ENCODE data around the gene HS2ST1. TPM values are rescaled to one million over a fixed set of nuclear protein-coding genes. Genes with fewer than 3 reads are reported as not detected.

Gene HS2ST1
- total RNA-seq, 2 experiments from 2014 or later, result 20.9 to 25.3 TPM

GRCh38 chr1:86906419-86906818, 8.0 kb upstream of the HS2ST1 start:
- DNase-seq (no peak), ATAC-seq (no peak)
- Mint-ChIP-seq H3K4me1 (ENCODE audit: low read depth) (peaks cover 37% of the 10 kb centered on the region), H3K27me3 (ENCODE audit: low read depth) (no peaks in the 10 kb centered on the region), H3K4me3 (no peak overlapping the region), H3K9me3 (ENCODE audit: insufficient read depth) (no peaks in the 10 kb centered on the region), H3K27ac (no peak overlapping the region), H3K36me3 (ENCODE audit: low read depth) (peaks cover 56% of the 10 kb centered on the region)
- ChIA-PET POLR2A (no interaction called here), CTCF (no interaction called here)

GRCh38 chr1:86912281-86912900, 2.0 kb upstream of the HS2ST1 start:
- H3K27ac Mint-ChIP-seq, result peak overlapping the region; percentile 37
- ChIA-PET CTCF (interaction anchor here (1.5 to 4.1 kb wide), 4 partner anchors 29 to 208 kb away, joined by 3 to 25 read pairs (median 11); partner anchors contain the start of gene SH3GLB1), POLR2A (interaction anchor here (2.0 to 4.1 kb wide), 2 partner anchors 208 to 516 kb away, joined by 7 to 40 read pairs; partner anchors contain the start of genes ODF2L and SH3GLB1)
- no peaks in the 10 kb centered on the region for H3K27me3 Mint-ChIP-seq (ENCODE audit: low read depth)
- H3K4me1 Mint-ChIP-seq (ENCODE audit: low read depth), result peaks cover 51% of the 10 kb centered on the region
- H3K36me3 Mint-ChIP-seq (ENCODE audit: low read depth), result peaks cover 46% of the 10 kb centered on the region
- no peak overlapping the region for H3K4me3 Mint-ChIP-seq
- ATAC-seq, result no peak
- DNase-seq, result no peak
- H3K9me3 Mint-ChIP-seq (ENCODE audit: insufficient read depth), result no peaks in the 10 kb centered on the region

- H3K4me1 Mint-ChIP-seq (ENCODE audit: low read depth), result peaks cover 48% of the 10 kb centered on the region
- no peak overlapping the region for H3K27ac Mint-ChIP-seq
- peak; percentile 58 for DNase-seq
- no peak overlapping the region for H3K4me3 Mint-ChIP-seq
- no peaks in the 10 kb centered on the region for H3K27me3 Mint-ChIP-seq (ENCODE audit: low read depth)
- ATAC-seq, result no peak
- CTCF ChIA-PET, result interaction anchor here (1.0 to 4.1 kb wide), 5 partner anchors 10 to 209 kb away, joined by 3 to 25 read pairs (median 4); partner anchors contain the start of gene SH3GLB1
- H3K9me3 Mint-ChIP-seq (ENCODE audit: insufficient read depth), result no peaks in the 10 kb centered on the region
- POLR2A ChIA-PET, result interaction anchor here (0.7 to 4.1 kb wide), 4 partner anchors 133 to 992 kb away, joined by 3 to 40 read pairs (median 6); partner anchors contain the start of genes ODF2L and SH3GLB1
- peaks cover 39% of the 10 kb centered on the region for H3K36me3 Mint-ChIP-seq (ENCODE audit: low read depth)
These were observed 988 bp upstream of the HS2ST1 start for GRCh38 chr1:86913399-86913895.

GRCh38 chr1:86913896-86914600, 387 bp upstream of the HS2ST1 start, which contains the start of gene SELENOF:
SELENOF (minus strand) TSS chr1:86914126; CDS start chr1:86914111, 15 bp downstream.
- ChIA-PET POLR2A (interaction anchor here (0.7 to 4.1 kb wide), 9 partner anchors 10 to 1770 kb away, joined by 3 to 40 read pairs (median 5); partner anchors contain the start of genes ODF2L, PKN2 and SH3GLB1), CTCF (interaction anchor here (0.6 to 4.1 kb wide), 9 partner anchors 11 to 1668 kb away, joined by 3 to 25 read pairs (median 4); partner anchors contain the start of gene SH3GLB1)
- H3K4me3 Mint-ChIP-seq, result no peak within 1 kb of the TSS
- peaks cover 42% of the 10 kb centered on the region for H3K4me1 Mint-ChIP-seq (ENCODE audit: low read depth)
- peaks cover 33% of the 10 kb centered on the region for H3K36me3 Mint-ChIP-seq (ENCODE audit: low read depth)
- ATAC-seq, result peak; percentile 91
- H3K9me3 Mint-ChIP-seq (ENCODE audit: insufficient read depth), result no peaks in the 10 kb centered on the region
- no peaks in the 10 kb centered on the region for H3K27me3 Mint-ChIP-seq (ENCODE audit: low read depth)
- DNase-seq, result peak; percentile 99
- H3K27ac Mint-ChIP-seq, result no peak within 1 kb of the TSS

GRCh38 chr1:86914998-86915736, 732 bp downstream of the HS2ST1 start:
- Mint-ChIP-seq H3K27me3 (ENCODE audit: low read depth) (no peaks in the 10 kb centered on the region), H3K4me3 (no peak overlapping the region), H3K36me3 (ENCODE audit: low read depth) (peaks cover 22% of the 10 kb centered on the region), H3K4me1 (ENCODE audit: low read depth) (peaks cover 33% of the 10 kb centered on the region), H3K9me3 (ENCODE audit: insufficient read depth) (no peaks in the 10 kb centered on the region), H3K27ac (no peak overlapping the region)
- ATAC-seq (peak; percentile 26), DNase-seq (peak; percentile 63)
- CTCF ChIA-PET, result interaction anchor here (0.6 to 4.1 kb wide), 7 partner anchors 52 to 211 kb away, joined by 3 to 25 read pairs (median 4); partner anchors contain the start of gene SH3GLB1
- POLR2A ChIA-PET, result interaction anchor here (0.6 to 4.1 kb wide), 12 partner anchors 16 to 1768 kb away, joined by 3 to 40 read pairs (median 4); partner anchors contain the start of genes LMO4, PKN2 and SH3GLB1

- Mint-ChIP-seq H3K36me3 (ENCODE audit: low read depth) (peaks cover 17% of the 10 kb centered on the region), H3K27ac (no peak overlapping the region), H3K27me3 (ENCODE audit: low read depth) (no peaks in the 10 kb centered on the region), H3K4me3 (no peak overlapping the region), H3K9me3 (ENCODE audit: insufficient read depth) (no peaks in the 10 kb centered on the region), H3K4me1 (ENCODE audit: low read depth) (peaks cover 29% of the 10 kb centered on the region)
- ChIA-PET POLR2A (interaction anchor here (0.7 to 4.1 kb wide), 9 partner anchors 16 to 413 kb away, joined by 3 to 40 read pairs (median 5); partner anchors contain the start of genes LMO4 and SH3GLB1), CTCF (interaction anchor here (0.6 to 4.1 kb wide), 7 partner anchors 51 to 211 kb away, joined by 3 to 25 read pairs (median 4); partner anchors contain the start of gene SH3GLB1)
- ATAC-seq, result no peak
- DNase-seq, result no peak
These were observed 1.4 kb downstream of the HS2ST1 start for GRCh38 chr1:86915737-86916235.

- peaks cover 11% of the 10 kb centered on the region for H3K36me3 Mint-ChIP-seq (ENCODE audit: low read depth)
- no peak overlapping the region for H3K4me3 Mint-ChIP-seq
- no peak overlapping the region for H3K27ac Mint-ChIP-seq
- ChIA-PET CTCF (interaction anchor here (1.7 to 2.2 kb wide), 2 partner anchors 128 to 167 kb away, joined by 3 to 13 read pairs; no protein-coding TSS in a partner anchor), POLR2A (interaction anchor here (0.7 kb wide), 1 partner anchor 66 kb away, joined by 5 read pairs; no protein-coding TSS in a partner anchor)
- H3K4me1 Mint-ChIP-seq (ENCODE audit: low read depth), result peaks cover 21% of the 10 kb centered on the region
- H3K9me3 Mint-ChIP-seq (ENCODE audit: insufficient read depth), result peaks cover 2% of the 10 kb centered on the region
- no peak for ATAC-seq
- no peak for DNase-seq
- no peaks in the 10 kb centered on the region for H3K27me3 Mint-ChIP-seq (ENCODE audit: low read depth)
These were observed 2.3 kb downstream of the HS2ST1 start for GRCh38 chr1:86916752-86917151.

- H3K27ac Mint-ChIP-seq, result no peak overlapping the region
- DNase-seq (no peak), ATAC-seq (no peak)
- peaks cover 32% of the 10 kb centered on the region for H3K9me3 Mint-ChIP-seq (ENCODE audit: insufficient read depth)
- no peak overlapping the region for H3K4me3 Mint-ChIP-seq
- POLR2A ChIA-PET, result no interaction called here
- CTCF ChIA-PET, result no interaction called here
- H3K36me3 Mint-ChIP-seq (ENCODE audit: low read depth), result peaks cover 41% of the 10 kb centered on the region
- H3K27me3 Mint-ChIP-seq (ENCODE audit: low read depth), result no peaks in the 10 kb centered on the region
- peaks cover 16% of the 10 kb centered on the region for H3K4me1 Mint-ChIP-seq (ENCODE audit: low read depth)
These were observed 8.0 kb downstream of the HS2ST1 start for GRCh38 chr1:86922445-86922844.

- Mint-ChIP-seq H3K4me3 (no peak overlapping the region), H3K27me3 (ENCODE audit: low read depth) (no peaks in the 10 kb centered on the region), H3K27ac (no peak overlapping the region), H3K4me1 (ENCODE audit: low read depth) (peaks cover 14% of the 10 kb centered on the region), H3K9me3 (ENCODE audit: insufficient read depth) (peaks cover 32% of the 10 kb centered on the region), H3K36me3 (ENCODE audit: low read depth) (peaks cover 39% of the 10 kb centered on the region)
- POLR2A ChIA-PET, result no interaction called here
- ATAC-seq (no peak), DNase-seq (no peak)
- CTCF ChIA-PET, result interaction anchor here (1.0 kb wide), 1 partner anchor 39 kb away, joined by 3 read pairs; no protein-coding TSS in a partner anchor
These were observed 10.0 kb downstream of the HS2ST1 start for GRCh38 chr1:86924324-86924960.

- ChIA-PET POLR2A (no interaction called here), CTCF (no interaction called here)
- Mint-ChIP-seq H3K36me3 (ENCODE audit: low read depth) (peaks cover 39% of the 10 kb centered on the region), H3K4me3 (no peak overlapping the region), H3K27ac (no peak overlapping the region), H3K27me3 (ENCODE audit: low read depth) (no peaks in the 10 kb centered on the region), H3K4me1 (ENCODE audit: low read depth) (peaks cover 14% of the 10 kb centered on the region), H3K9me3 (ENCODE audit: insufficient read depth) (peaks cover 32% of the 10 kb centered on the region)
- no peak for DNase-seq
- ATAC-seq, result no peak
These were observed 11.3 kb downstream of the HS2ST1 start for GRCh38 chr1:86925742-86926141.

Data from activated CD8-positive, alpha-beta T cell treated with anti-CD3 and anti-CD28 coated beads, Interleukin-2, amount 10 ng/mL, durations not matched to agents 7 days and 5 days (primary cell).